NCI-H2107 (cell line): ENCODE data around the gene MARF1.
"Not testable (repeated sequence)": the region's sequence is repeated elsewhere in the genome, so short reads cannot be mapped to it uniquely, and the experiment has no call there.

ENCODE experiments used
- DNase-seq: peaks from one replicate; lab custom pipeline; 2025; lab: John Stamatoyannopoulos, UW

Gene MARF1

GRCh38 chr16:15653227-15653626 lies 10.3 kb upstream of the MARF1 start:
- no peak for DNase-seq

- no peak for DNase-seq
These were observed 9.5 kb upstream of the MARF1 start for GRCh38 chr16:15652293-15653001.

GRCh38 chr16:15650698-15651171 lies 7.8 kb upstream of the MARF1 start:
- no peak for DNase-seq

- peak; percentile 77 for DNase-seq
These were observed 7.2 kb upstream of the MARF1 start, which contains the start of gene NDE1 for GRCh38 chr16:15650019-15650697. Gene NDE1, plus strand, starts transcription at chr16:15650245. Its CDS starts 14,534 bp downstream, at chr16:15664779.

- DNase-seq: no peak
These were observed 6.7 kb upstream of the MARF1 start for GRCh38 chr16:15649727-15650018.

GRCh38 chr16:15649311-15649710 lies 6.4 kb upstream of the MARF1 start:
- DNase-seq: not testable (repeated sequence)

GRCh38 chr16:15648135-15648730 lies 5.3 kb upstream of the MARF1 start:
- DNase-seq: no peak

- DNase-seq: no peak
These were observed 4.5 kb upstream of the MARF1 start for GRCh38 chr16:15647294-15648014.

GRCh38 chr16:15646557-15647293 lies 3.8 kb upstream of the MARF1 start:
- DNase-seq: not testable (repeated sequence)

GRCh38 chr16:15644962-15645465 lies 2.1 kb upstream of the MARF1 start:
- not testable (repeated sequence) for DNase-seq

- no peak for DNase-seq
These were observed 1.5 kb upstream of the MARF1 start for GRCh38 chr16:15644267-15644961.

GRCh38 chr16:15643946-15644250 lies 944 bp upstream of the MARF1 start:
- no peak for DNase-seq

GRCh38 chr16:15642557-15643047 lies 352 bp downstream of the MARF1 start:
- peak; percentile 48 for DNase-seq

GRCh38 chr16:15641753-15642556 lies 999 bp downstream of the MARF1 start:
- DNase-seq: no peak

GRCh38 chr16:15640966-15641365 lies 2.0 kb downstream of the MARF1 start:
- DNase-seq: no peak

- DNase-seq: no peak
These were observed 3.8 kb downstream of the MARF1 start for GRCh38 chr16:15639061-15639568.

- DNase-seq: no peak
These were observed 6.5 kb downstream of the MARF1 start for GRCh38 chr16:15636392-15636873.

GRCh38 chr16:15635926-15636325 lies 7.0 kb downstream of the MARF1 start:
- DNase-seq: no peak

- no peak for DNase-seq
These were observed 11.1 kb downstream of the MARF1 start for GRCh38 chr16:15631730-15632409.
